ENCODE measurements around the gene C22orf15.

Gene C22orf15

DNA sequence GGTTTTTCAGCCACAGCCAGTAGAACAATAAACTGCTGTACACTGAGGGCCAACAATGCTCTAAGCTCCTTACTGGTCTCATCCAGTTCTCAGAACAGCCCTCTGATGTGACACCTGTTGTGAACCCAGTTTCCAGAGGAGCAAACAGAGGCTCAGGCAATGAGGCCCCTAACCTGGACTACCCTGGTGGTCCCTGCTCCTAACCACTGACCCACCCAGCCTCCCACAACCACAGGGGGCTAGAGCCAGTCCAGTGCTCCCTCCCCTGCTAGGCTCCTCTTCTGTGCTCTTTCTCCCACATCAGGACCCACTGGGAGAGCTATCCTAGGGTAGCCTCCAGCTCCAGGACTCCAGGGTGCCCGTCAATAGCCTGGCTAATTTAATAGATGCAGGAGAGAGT lies 19.9 kb downstream of the C22orf15 start:
- Histone ChIP-seq H2AFZ (ENCODE audit: low read depth, low read length) (no peak overlapping the region), H3K27me3 (ENCODE audit: low read depth, low read length) (no peaks in the 10 kb centered on the region), H4K20me1 (ENCODE audit: insufficient read depth, low read length) (peaks cover 4% of the 10 kb centered on the region), H3K27ac (ENCODE audit: low read length) (no peak overlapping the region), H3K4me2 (ENCODE audit: low read length) (no peak overlapping the region), H3K4me1 (ENCODE audit: low read length) (peaks cover 6% of the 10 kb centered on the region), H3K9me3 (ENCODE audit: insufficient read depth, low read length) (no peaks in the 10 kb centered on the region), H3K36me3 (replicated peaks; ENCODE audit: low read depth, low read length) (no peaks in the 10 kb centered on the region), H3K9ac (ENCODE audit: low read length) (no peak overlapping the region), H3K79me2 (ENCODE audit: low read length) (peaks cover 5% of the 10 kb centered on the region), H3K4me3 (ENCODE audit: low read length) (no peak overlapping the region)
- TF ChIP-seq EZH2phosphoT487 (IDR thresholded peaks at IDR 0.05; ENCODE audit: low read depth) = no peak
- TF ChIP-seq, protein P1, sequence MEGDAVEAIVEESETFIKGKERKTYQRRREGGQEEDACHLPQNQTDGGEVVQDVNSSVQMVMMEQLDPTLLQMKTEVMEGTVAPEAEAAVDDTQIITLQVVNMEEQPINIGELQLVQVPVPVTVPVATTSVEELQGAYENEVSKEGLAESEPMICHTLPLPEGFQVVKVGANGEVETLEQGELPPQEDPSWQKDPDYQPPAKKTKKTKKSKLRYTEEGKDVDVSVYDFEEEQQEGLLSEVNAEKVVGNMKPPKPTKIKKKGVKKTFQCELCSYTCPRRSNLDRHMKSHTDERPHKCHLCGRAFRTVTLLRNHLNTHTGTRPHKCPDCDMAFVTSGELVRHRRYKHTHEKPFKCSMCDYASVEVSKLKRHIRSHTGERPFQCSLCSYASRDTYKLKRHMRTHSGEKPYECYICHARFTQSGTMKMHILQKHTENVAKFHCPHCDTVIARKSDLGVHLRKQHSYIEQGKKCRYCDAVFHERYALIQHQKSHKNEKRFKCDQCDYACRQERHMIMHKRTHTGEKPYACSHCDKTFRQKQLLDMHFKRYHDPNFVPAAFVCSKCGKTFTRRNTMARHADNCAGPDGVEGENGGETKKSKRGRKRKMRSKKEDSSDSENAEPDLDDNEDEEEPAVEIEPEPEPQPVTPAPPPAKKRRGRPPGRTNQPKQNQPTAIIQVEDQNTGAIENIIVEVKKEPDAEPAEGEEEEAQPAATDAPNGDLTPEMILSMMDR (IDR thresholded peaks at IDR 0.05; ENCODE audit: low read depth, low read length) = no peak

DNA sequence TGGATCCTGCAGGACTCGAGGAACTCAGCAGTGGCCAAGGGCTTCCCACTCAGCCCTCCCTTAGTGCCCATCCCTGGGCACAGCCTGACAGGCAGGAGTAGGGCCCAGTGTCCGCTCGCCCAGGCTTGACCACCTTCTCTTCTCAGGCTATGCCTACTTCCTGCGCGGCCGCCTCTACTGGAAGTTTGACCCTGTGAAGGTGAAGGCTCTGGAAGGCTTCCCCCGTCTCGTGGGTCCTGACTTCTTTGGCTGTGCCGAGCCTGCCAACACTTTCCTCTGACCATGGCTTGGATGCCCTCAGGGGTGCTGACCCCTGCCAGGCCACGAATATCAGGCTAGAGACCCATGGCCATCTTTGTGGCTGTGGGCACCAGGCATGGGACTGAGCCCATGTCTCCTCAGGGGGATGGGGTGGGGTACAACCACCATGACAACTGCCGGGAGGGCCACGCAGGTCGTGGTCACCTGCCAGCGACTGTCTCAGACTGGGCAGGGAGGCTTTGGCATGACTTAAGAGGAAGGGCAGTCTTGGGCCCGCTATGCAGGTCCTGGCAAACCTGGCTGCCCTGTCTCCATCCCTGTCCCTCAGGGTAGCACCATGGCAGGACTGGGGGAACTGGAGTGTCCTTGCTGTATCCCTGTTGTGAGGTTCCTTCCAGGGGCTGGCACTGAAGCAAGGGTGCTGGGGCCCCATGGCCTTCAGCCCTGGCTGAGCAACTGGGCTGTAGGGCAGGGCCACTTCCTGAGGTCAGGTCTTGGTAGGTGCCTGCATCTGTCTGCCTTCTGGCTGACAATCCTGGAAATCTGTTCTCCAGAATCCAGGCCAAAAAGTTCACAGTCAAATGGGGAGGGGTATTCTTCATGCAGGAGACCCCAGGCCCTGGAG lies 20.7 kb downstream of the C22orf15 start:
- no peaks in the 10 kb centered on the region for H3K27me3 ChIP-seq (ENCODE audit: low read depth, low read length)
- H3K4me3 ChIP-seq (ENCODE audit: low read length) = no peak overlapping the region
- H3K9ac ChIP-seq (ENCODE audit: low read length) = no peak overlapping the region
- peaks cover 14% of the 10 kb centered on the region for H3K4me1 ChIP-seq (ENCODE audit: low read length)
- H4K20me1 ChIP-seq (ENCODE audit: insufficient read depth, low read length) = peaks cover 12% of the 10 kb centered on the region
- H3K79me2 ChIP-seq (ENCODE audit: low read length) = peaks cover 13% of the 10 kb centered on the region
- H2AFZ ChIP-seq (ENCODE audit: low read depth, low read length) = no peak overlapping the region
- no peaks in the 10 kb centered on the region for H3K9me3 ChIP-seq (ENCODE audit: insufficient read depth, low read length)
- peaks cover 2% of the 10 kb centered on the region for H3K36me3 ChIP-seq (replicated peaks; ENCODE audit: low read depth, low read length)
- H3K4me2 ChIP-seq (ENCODE audit: low read length) = no peak overlapping the region
- H3K27ac ChIP-seq (ENCODE audit: low read length) = no peak overlapping the region
- TF ChIP-seq, protein P1 (IDR thresholded peaks at IDR 0.05; ENCODE audit: low read depth, low read length) = no peak
- TF ChIP-seq EZH2phosphoT487 (IDR thresholded peaks at IDR 0.05; ENCODE audit: low read depth) = no peak

DNA sequence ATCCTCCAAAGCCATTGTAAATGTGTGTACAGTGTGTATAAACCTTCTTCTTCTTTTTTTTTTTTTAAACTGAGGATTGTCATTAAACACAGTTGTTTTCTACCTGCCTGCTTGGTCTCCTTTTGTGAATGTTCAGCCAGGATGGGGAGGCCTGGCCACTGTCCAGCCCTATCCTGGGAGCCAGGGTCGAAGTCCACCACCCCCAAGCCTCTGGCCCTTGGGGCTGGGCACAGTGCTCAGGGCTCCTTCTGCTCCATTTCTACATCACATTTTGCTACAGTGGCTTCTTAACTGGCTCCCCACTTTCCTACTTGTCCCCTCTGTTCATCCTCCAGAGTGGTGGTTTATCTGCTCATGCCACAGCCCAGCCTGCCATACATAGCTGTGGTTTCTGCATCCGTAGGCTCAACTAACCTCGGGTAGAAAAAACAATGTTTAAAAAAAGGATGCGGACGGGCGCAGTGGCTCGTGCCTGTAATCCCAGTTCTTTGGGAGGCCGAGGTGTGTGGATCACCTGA lies 21.5 kb downstream of the C22orf15 start:
- Histone ChIP-seq H3K4me1 (ENCODE audit: low read length) (peaks cover 21% of the 10 kb centered on the region), H3K27ac (ENCODE audit: low read length) (no peak overlapping the region), H3K4me3 (ENCODE audit: low read length) (no peak overlapping the region), H3K9me3 (ENCODE audit: insufficient read depth, low read length) (no peaks in the 10 kb centered on the region), H3K9ac (ENCODE audit: low read length) (no peak overlapping the region), H3K27me3 (ENCODE audit: low read depth, low read length) (no peaks in the 10 kb centered on the region), H3K79me2 (ENCODE audit: low read length) (peaks cover 20% of the 10 kb centered on the region), H3K36me3 (replicated peaks; ENCODE audit: low read depth, low read length) (peaks cover 4% of the 10 kb centered on the region), H2AFZ (ENCODE audit: low read depth, low read length) (no peak overlapping the region), H4K20me1 (ENCODE audit: insufficient read depth, low read length) (peaks cover 19% of the 10 kb centered on the region), H3K4me2 (ENCODE audit: low read length) (no peak overlapping the region)
- TF ChIP-seq EZH2phosphoT487 (IDR thresholded peaks at IDR 0.05; ENCODE audit: low read depth) = no peak
- TF ChIP-seq, protein P1 (IDR thresholded peaks at IDR 0.05; ENCODE audit: low read depth, low read length) = no peak

DNA sequence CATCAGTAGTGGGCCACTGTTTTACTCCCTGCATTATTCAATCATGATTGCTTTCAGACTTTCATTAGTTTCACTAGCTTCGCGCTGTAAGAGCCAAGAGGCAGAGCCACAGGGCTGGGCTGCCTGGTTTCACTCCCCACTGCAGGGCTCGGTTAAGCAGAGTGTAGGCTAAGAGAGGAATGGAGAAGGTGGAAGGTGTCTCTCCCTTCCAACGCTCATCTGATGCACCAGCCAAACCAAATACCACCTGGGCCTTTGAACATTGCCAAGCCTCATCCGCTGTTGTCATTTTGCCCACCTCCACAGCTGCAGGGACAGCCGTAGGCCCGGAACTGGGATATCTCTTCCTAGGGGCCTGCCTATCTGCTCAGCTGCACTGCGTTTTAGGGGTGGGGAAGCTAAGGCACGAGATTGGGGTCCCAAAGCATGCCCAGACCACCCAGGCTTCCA lies 23.5 kb downstream of the C22orf15 start:
- H3K4me2 ChIP-seq (ENCODE audit: low read length) = peak overlapping the region; percentile 90
- H3K27me3 ChIP-seq (ENCODE audit: low read depth, low read length) = no peaks in the 10 kb centered on the region
- peaks cover 41% of the 10 kb centered on the region for H3K4me1 ChIP-seq (ENCODE audit: low read length)
- peaks cover 11% of the 10 kb centered on the region for H3K36me3 ChIP-seq (replicated peaks; ENCODE audit: low read depth, low read length)
- H4K20me1 ChIP-seq (ENCODE audit: insufficient read depth, low read length) = peaks cover 33% of the 10 kb centered on the region
- peak overlapping the region; percentile 91 for H3K27ac ChIP-seq (ENCODE audit: low read length)
- no peaks in the 10 kb centered on the region for H3K9me3 ChIP-seq (ENCODE audit: insufficient read depth, low read length)
- TF ChIP-seq EZH2phosphoT487 (IDR thresholded peaks at IDR 0.05; ENCODE audit: low read depth) = no peak
- TF ChIP-seq, protein P1 (IDR thresholded peaks at IDR 0.05; ENCODE audit: low read depth, low read length) = no peak
- peak overlapping the region; percentile 83 for H3K4me3 ChIP-seq (ENCODE audit: low read length)
- H2AFZ ChIP-seq (ENCODE audit: low read depth, low read length) = peak overlapping the region; percentile 41
- peaks cover 40% of the 10 kb centered on the region for H3K79me2 ChIP-seq (ENCODE audit: low read length)
- peak overlapping the region; percentile 97 for H3K9ac ChIP-seq (ENCODE audit: low read length)

All from OCI-LY3 (cell line).